Stimulated activated CD8-positive, alpha-beta memory T cell treated with anti-CD3 and anti-CD28 coated beads, Interleukin-2, amount 100 ng/mL, for 1 hour (primary cell): ENCODE results near the gene SLC27A3.

Source experiments
- DNase-seq, 2 donors: peaks; one replicate each; pipeline ENCODE4 v3.0.0-alpha.2; 2020; ENCODE audit warnings: low read depth in 2 of 2

Gene SLC27A3

GRCh38 chr1:153774780-153775457, at the start of gene SLC27A3:
Gene SLC27A3 (plus strand): TSS chr1:153775407. CDS start chr1:153775498, 91 bp downstream.
- peak in 1 of 2 donors; percentile 8 for DNase-seq

- peak; percentile 96 for DNase-seq
These were observed 47.5 kb upstream of the SLC27A3 start, which contains the start of gene INTS3 for GRCh38 chr1:153727463-153728304. Gene INTS3 (plus strand): TSS chr1:153728050. CDS start chr1:153728635, 585 bp downstream.

DNA sequence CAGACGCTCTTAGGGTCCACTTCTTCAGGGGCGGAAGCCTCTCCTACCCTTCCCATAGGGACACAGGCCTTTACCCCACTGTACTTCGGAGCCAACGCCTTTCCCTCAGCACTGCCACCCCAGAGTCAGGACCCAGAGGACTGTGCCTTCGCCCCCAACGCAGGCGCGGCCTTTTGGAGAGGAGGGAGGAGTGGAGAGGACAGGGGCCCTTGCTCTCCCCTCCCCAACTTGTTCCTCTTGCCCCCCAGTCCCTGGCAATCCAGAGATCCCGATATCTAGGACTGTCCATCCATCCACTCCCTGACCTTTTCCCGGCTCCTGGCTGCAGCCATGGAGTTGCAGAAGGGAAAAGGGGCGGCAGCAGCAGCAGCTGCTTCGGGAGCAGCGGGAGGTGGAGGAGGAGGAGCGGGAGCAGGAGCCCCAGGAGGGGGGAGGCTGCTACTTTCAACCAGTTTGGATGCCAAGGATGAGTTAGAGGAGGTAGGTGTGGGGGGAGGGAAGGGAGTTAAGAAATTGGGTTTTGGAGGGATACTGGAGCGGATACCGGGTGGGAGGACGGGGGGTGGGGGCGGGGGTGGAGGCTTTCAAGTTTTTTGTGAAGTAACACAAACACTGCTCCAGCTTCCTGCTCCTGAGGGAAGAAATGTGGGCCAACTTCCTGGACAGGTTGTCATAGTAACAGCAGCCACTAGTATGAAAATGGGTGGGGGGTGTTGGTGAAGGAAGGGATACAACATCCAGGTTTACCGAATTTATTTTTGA, 46.7 kb upstream of the SLC27A3 start:
- DNase-seq = peak in 1 of 2 donors; percentile 4

GRCh38 chr1:153730468-153730988, 44.7 kb upstream of the SLC27A3 start:
- no peak for DNase-seq

DNA sequence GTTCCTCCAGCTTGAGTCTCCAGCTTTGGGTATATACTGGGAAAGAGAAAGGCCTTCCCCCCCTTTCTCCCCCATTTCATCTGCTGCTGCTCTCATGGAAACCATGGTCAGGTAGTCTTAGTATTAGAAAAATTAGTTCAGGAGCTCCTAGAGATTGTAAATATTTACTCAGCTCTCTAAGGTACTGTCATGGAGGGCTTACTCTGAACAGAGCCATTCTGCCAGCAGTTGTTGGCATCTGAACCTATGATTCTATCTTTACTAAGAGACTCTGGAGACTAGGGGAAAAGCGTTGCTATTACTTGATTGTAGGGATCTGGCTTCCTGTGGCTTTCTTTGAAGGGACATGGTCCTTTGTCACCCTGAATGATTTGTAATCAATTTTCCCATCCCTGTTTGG, 41.2 kb upstream of the SLC27A3 start:
- DNase-seq = no peak

DNA sequence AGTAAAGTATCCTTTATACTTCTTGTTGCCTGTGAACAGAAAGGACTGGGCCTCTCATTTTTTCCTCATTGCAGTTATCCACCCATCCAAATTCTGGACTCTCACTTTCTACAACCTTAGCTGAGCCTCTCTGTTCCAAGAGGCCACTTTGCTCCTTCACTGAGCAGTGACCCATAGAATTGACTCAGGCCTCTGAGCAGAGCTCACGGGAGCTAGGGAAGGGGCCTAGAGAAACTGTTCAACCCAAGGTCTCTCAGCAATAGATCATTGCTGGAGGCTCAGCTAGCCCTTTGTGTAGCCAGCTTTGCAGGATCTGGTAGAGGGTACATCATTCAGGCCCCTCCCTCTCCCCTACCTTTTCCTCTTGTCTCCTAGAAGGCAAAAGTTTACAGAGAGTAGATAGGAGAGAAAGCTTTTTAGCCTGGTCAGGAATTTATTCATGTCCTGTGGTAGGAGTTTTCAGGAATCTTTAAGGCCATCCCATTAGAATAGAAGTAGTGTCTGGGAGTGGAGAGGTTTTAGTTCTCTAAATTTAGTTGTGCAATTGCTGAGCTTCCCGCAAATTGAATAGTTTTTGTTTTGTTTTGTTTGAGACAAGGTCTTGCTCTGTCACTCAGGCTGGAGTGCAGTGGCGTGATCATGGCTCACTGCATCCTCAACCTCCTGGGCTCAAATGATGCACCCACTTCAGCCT, 40.7 kb upstream of the SLC27A3 start:
- DNase-seq = no peak

DNA sequence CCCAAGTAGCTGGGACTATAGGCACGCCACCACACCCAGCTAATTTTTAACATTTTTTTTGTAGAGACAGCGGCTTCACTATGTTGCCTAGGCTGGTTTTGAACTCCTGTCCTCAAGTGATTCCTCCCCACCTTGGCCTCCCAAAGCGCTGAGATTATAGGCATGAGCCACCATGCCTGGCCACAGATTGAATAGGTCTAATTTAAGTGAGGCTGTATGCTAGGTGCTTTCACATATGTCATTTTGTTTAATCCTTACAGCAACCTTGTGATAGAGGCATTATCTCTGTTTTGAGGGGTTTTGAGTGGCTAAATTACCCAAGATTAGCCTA, 40.2 kb upstream of the SLC27A3 start:
- DNase-seq = no peak

DNA sequence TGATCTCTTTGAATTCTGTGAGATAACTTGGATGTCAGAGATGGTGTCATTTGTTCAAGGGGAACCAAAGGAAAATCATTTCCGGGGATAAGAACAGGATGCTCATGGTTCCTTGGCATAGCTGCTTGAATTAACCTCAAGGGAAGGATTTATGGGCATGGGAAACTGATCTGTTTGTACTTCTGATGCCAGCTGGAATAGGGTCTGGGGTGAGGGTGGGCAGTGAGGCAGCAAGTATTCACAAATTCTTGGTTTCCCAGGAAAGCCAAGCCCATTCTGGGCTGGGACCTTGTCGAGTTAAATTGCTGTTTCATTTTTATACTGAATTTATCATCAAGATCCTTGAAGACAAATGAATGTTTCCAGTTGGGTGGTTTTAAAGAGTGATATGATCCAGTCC, 33.2 kb upstream of the SLC27A3 start:
- DNase-seq = no peak

GRCh38 chr1:153742411-153743142, 32.6 kb upstream of the SLC27A3 start:
- no peak for DNase-seq

GRCh38 chr1:153745417-153745816, 29.8 kb upstream of the SLC27A3 start:
- DNase-seq = no peak

DNA sequence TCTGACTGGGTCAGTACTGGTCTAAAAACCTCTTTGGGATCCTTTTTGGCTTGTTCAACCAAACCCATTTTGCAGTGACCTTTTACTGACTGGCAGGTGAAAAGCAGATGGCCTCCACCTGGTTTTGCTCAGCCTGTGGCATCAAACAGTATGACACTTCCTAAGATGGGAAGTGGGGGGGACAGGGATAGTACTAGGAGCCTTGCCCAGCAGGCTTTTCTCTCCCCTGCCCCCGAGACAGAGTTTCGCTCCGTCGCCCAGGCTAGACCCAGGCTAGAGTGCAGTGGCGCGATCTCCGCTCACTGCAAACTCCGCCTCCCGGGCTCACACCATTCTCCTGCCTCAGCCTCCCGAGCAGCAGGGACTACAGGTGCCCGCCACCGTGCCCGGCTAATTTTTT, 29.0 kb upstream of the SLC27A3 start:
- no peak for DNase-seq

GRCh38 chr1:153748903-153749302, 26.3 kb upstream of the SLC27A3 start:
- DNase-seq = no peak

GRCh38 chr1:153749408-153750005, 25.7 kb upstream of the SLC27A3 start:
- DNase-seq = peak; percentile 57 to 61

DNA sequence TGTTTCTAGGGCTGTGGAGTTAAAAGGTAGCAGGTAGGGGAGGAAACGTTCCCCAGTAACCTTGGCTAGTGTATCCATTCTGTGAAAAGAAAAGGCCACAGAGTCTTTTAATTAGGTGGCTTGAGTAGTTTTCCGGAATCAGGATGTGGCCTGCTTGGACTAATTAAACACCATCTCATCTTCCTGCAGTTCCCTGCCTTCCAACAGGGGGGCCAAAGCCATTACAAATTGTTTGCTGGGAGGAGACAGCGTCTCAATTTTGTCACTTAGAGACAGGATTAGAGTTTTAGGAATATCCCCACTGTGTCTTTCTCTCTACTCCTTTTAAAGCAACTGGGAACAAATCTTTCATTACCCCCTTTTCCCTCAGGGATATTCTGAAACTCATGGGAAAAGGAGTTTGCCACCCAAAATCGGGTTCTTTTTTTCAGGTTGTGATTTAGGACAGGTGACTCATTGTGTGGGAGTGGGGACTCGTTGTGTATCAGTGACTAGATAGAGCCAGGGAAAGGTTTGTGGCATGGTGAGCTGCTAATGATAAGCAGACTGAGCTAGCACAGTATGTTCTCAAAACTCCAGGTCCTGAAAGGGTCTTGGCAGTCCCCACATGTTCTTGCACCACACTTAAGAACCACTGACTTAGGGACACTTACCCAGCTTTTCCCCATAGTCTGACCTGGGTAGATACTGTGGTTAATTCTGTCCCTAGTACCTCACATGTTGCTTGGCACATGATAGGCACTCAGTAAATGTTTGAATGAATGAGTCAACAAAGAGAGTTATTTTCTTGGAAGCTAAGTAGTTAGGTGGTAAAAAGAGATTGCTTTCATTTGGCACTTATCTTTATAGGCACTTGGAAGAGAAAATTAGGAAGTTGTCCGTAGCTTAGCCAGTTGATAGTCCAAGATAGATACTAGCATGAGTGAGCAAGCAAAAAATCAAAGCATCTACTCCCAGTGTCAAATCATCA, 24.9 kb upstream of the SLC27A3 start:
- DNase-seq = no peak

- no peak for DNase-seq
These were observed 23.1 kb upstream of the SLC27A3 start for GRCh38 chr1:153752072-153752471.

- no peak for DNase-seq
These were observed 22.5 kb upstream of the SLC27A3 start for GRCh38 chr1:153752571-153753195.

DNA sequence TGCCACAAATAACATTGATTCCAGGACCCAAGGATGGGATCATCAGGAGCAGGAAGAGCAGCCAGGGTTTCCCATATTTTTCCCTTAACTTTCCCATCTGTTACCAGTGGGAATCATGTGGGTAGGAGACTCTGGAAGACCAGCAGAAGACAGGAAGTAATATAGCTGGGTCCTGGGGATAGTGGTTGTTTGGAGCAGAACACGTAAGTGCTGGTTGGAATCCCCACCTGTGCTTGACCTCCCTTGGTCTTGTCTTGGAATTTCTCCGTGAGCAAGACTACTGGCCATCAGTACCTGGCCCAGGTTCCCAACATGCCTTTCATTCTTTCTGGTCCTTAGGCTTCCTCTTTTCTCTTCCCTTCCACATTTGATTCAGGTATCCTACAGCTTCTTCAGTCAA, 20.9 kb upstream of the SLC27A3 start:
- DNase-seq = no peak

DNA sequence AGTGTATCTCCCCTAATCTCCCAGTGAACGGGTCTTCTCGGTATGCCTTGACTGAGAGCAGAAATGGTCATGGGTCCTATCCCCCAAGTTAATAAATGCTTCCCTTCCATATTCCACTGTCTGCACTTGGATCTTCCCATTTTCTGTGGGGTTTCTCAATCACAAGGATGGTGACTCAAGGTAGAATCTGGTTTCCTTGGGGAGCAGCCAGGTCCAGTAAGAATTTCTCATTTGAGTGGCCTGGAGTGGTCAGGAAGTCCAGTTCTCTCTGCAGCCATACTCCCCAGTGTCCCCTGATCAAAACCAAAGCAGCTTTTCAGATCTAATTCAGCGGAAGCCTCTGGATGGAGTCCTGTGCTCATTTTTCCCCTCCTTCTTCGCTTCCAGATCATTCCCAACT, 14.8 kb upstream of the SLC27A3 start:
- DNase-seq = no peak
